ENCODE results near the gene MEF2B.
"Not testable (repeated sequence)": the region's sequence is repeated elsewhere in the genome, so short reads cannot be mapped to it uniquely, and the experiment has no call there.

Gene MEF2B

DNA sequence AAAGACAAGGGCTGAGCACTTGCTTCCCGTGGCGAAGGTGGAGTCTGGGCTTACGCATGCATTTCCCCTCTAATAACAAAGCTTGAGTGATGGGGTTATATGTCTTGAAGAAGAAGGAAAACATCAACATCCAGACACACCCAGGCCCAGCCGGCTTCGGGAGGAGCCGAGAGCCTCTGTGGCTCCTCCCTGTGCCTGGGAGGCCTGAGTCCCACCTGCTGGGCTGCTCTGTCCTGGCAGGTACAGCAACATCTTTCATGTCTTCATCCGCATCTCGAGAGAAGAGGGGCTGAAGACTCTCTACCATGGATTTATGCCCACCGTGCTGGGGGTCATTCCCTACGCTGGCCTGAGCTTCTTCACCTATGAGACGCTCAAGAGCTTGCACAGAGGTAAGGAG is 62.4 kb downstream of the MEF2B start:
- TF ChIP-seq Cebpa-rat (IDR thresholded peaks at IDR 0.05): no peak
- H3K4me3 ChIP-seq: no peak overlapping the region
- no peak overlapping the region for H3K27ac ChIP-seq
- peaks cover 0 to 12% (median 0%) of the 10 kb centered on the region in 11 experiments; a peak in 3 of 22 replicates for H3K27me3 ChIP-seq
- H3K9me3 ChIP-seq (replicated peaks in 1 of 11): no peaks in the 10 kb centered on the region
- H3K4me1 ChIP-seq: peaks cover 25 to 68% (median 52%) of the 10 kb centered on the region in 10 experiments
- H3K36me3 ChIP-seq: peaks cover 0 to 12% (median 0%) of the 10 kb centered on the region in 11 experiments; a peak in 2 of 22 replicates
- peaks cover 0 to 21% (median 12%) of the 10 kb centered on the region in 11 experiments; a peak in 12 of 22 replicates for H4K20me1 ChIP-seq
- H3K9ac ChIP-seq: peak overlapping the region in 1 of 11 experiments; percentile 19; a peak in 1 of 22 replicates
- H3K4me2 ChIP-seq: peak overlapping the region in 1 of 11 experiments; percentile 3; a peak in 2 of 22 replicates

DNA sequence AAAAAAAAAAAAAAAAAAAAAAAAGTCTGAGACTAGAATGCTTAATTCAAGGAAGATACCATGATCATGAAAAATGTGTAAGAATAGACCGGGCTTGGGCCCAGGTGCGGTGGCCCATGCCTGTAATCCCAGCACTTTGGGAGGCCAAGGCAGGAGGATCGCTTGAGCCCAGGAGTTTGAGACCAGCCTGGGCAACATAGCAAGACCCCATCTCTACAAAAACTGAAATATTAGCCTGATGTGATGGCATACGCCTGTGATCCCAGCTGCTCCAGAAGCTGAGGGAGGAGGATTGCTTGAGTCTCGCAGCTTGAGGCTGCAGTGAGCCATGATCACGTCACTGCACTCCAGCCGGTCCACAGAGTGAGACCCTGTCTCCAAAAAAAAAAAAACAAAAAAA is 63.1 kb downstream of the MEF2B start:
- not testable (repeated sequence) for H3K27ac ChIP-seq; H3K9me3 ChIP-seq (replicated peaks in 1 of 11); H3K4me3 ChIP-seq; H3K9ac ChIP-seq
- H4K20me1 ChIP-seq: peaks cover 0 to 15% (median 6%) of the 10 kb centered on the region in 11 experiments; a peak in 9 of 22 replicates
- H3K27me3 ChIP-seq: peaks cover 0 to 12% (median 0%) of the 10 kb centered on the region in 11 experiments; a peak in 3 of 22 replicates
- peak overlapping the region in 4 of 11 experiments; percentile 81 to 91 (median 86); a peak in 7 of 22 replicates for H3K4me2 ChIP-seq
- H3K4me1 ChIP-seq: peaks cover 18 to 60% (median 45%) of the 10 kb centered on the region in 10 experiments
- H3K36me3 ChIP-seq: peaks cover 0 to 15% (median 0%) of the 10 kb centered on the region in 11 experiments; a peak in 5 of 22 replicates

DNA sequence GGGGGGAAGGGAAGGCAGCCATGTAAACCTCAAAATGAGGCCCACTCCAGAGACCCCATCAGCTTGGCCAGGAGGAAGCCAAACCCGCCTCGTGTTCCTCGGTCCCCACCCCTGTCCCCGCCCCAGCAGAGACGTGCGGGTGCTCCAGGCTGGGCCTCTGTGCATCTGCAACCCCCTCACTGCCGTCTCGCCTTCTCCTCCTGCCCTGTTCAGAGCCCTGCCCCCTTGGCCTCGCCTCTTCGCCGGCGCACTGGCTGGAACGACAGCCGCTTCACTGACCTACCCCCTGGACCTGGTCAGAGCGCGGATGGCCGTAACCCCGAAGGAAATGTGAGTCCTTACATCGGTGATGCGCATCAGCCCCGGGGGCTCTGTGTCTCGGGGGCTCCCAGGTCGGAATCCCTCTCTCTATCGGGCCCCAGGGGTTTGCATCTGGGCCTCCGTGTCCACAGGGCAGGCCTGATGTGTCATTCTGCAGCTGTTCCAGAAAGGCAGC is 64.0 kb downstream of the MEF2B start:
- peaks cover 0 to 10% (median 0%) of the 10 kb centered on the region in 11 experiments; a peak in 3 of 22 replicates for H3K27me3 ChIP-seq
- peak overlapping the region; percentile 41 to 70 (median 57) for H3K4me3 ChIP-seq
- peaks cover 0 to 9% (median under 1%) of the 10 kb centered on the region in 11 experiments; a peak in 7 of 22 replicates for H4K20me1 ChIP-seq
- TF ChIP-seq Cebpa-rat (IDR thresholded peaks at IDR 0.05): no peak
- H3K9me3 ChIP-seq (replicated peaks in 1 of 11): no peaks in the 10 kb centered on the region
- H3K36me3 ChIP-seq: peaks cover 0 to 22% (median 7%) of the 10 kb centered on the region in 11 experiments; a peak in 8 of 22 replicates
- peak overlapping the region; percentile 80 to 93 (median 89) for H3K4me2 ChIP-seq
- H3K4me1 ChIP-seq: peaks cover 11 to 52% (median 36%) of the 10 kb centered on the region in 10 experiments; a peak in 19 of 20 replicates
- H3K27ac ChIP-seq: peak overlapping the region in 10 of 11 experiments; percentile 36 to 80 (median 75); a peak in 18 of 22 replicates
- peak overlapping the region; percentile 53 to 76 (median 71) for H3K9ac ChIP-seq

DNA sequence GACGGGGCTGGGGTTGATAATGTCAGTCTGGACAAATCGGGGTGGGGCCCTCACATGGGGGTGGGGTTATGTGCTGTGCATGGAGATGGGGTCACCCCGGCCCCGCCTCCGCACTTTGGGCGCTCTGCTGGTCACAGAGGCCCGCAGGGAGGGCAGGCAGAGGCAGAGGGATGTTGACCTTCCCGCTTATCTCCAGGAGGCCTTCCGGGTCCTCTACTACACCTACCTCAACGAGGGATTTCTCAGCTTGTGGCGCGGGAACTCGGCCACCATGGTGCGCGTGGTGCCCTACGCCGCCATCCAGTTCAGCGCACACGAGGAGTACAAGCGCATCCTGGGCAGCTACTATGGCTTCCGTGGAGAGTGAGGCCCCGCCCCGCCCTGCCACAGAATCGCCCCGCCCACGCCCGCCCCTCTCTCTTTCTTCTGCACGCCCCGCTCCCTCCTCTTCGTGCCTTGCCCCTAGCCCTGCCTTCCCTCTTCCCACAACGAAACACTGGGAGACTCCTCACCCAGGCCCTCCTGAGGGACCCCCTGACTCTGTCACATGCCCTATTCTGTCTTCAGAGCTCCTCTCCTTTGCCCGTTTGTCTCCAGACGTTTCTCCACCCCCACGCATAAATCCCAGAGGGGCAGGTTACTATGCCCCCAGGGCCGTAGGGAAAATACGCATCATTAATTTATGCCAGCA is 64.6 kb downstream of the MEF2B start:
- Histone ChIP-seq H3K27ac (peak overlapping the region in 10 of 11 experiments; percentile 36 to 80 (median 75); a peak in 18 of 22 replicates), H3K4me2 (peak overlapping the region; percentile 80 to 93 (median 89)), H3K4me3 (peak overlapping the region; percentile 41 to 70 (median 57)), H4K20me1 (peaks cover 0 to 9% (median 0%) of the 10 kb centered on the region in 11 experiments; a peak in 4 of 22 replicates), H3K9me3 (replicated peaks in 1 of 11) (no peaks in the 10 kb centered on the region), H3K4me1 (peaks cover 11 to 46% (median 30%) of the 10 kb centered on the region in 10 experiments; a peak in 19 of 20 replicates), H3K9ac (peak overlapping the region; percentile 53 to 76 (median 71)), H3K27me3 (peaks cover 0 to 5% (median 0%) of the 10 kb centered on the region in 11 experiments; a peak in 3 of 22 replicates), H3K36me3 (peaks cover 0 to 28% (median 12%) of the 10 kb centered on the region in 11 experiments; a peak in 9 of 22 replicates)
- no peak for TF ChIP-seq Cebpa-rat (IDR thresholded peaks at IDR 0.05)

DNA sequence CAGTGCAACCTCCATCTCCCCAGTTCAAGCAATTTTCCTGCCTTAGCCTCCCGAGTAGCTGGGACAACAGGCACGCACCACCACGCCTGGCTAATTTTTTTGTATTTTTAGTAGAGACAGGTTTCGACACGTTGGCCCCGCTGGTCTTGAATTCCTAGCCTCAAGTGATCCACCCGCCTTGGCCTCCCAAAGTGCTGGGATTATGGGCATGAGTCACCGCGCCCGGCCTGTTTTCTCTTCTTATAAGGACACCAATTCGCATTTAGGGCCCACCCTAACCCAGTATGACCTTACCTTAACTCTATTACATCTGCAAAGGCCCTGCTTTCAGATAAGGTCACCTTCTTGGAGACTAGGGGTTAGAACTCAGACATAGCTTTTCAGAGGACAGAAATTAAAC is 66.9 kb downstream of the MEF2B start:
- no peaks in the 10 kb centered on the region for H3K9me3 ChIP-seq (replicated peaks in 1 of 11)
- no peak for TF ChIP-seq Cebpa-rat (IDR thresholded peaks at IDR 0.05)
- peaks cover 0 to 8% (median 0%) of the 10 kb centered on the region in 11 experiments; a peak in 1 of 22 replicates for H4K20me1 ChIP-seq
- H3K27me3 ChIP-seq: no peaks in the 10 kb centered on the region
- peaks cover 0 to 48% (median 23%) of the 10 kb centered on the region in 11 experiments; a peak in 11 of 22 replicates for H3K36me3 ChIP-seq
- no peak overlapping the region for H3K4me2 ChIP-seq
- peaks cover 11 to 37% (median 24%) of the 10 kb centered on the region in 10 experiments; a peak in 19 of 20 replicates for H3K4me1 ChIP-seq
- no peak overlapping the region for H3K4me3 ChIP-seq
- H3K27ac ChIP-seq: no peak overlapping the region
- no peak overlapping the region; a peak in 1 of 22 replicates for H3K9ac ChIP-seq

DNA sequence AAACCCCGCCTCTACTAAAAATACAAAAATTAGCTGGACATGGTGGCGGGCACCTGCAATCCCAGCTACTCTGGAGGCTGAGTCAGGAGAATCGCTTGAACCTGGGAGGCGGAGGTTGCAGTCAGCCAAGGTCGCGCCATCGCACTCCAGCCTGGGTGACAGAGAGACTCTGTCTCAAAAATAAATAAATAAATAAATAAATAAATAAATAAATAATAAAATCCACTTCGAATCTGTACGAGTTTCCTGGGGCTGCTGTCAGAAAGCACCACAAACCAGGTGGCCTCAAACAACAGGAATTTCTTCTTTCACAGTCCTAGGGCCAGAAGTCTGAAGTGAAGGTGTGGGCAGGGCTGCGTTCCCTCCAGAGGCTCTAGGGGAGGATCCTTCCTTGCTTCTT is 67.5 kb downstream of the MEF2B start:
- not testable (repeated sequence) for H3K4me3 ChIP-seq; H3K27me3 ChIP-seq; H3K9me3 ChIP-seq (replicated peaks in 1 of 11); H4K20me1 ChIP-seq; H3K4me2 ChIP-seq; H3K27ac ChIP-seq; H3K9ac ChIP-seq
- Histone ChIP-seq H3K36me3 (peaks cover 0 to 48% (median 29%) of the 10 kb centered on the region in 11 experiments; a peak in 11 of 22 replicates), H3K4me1 (peaks cover 11 to 35% (median 24%) of the 10 kb centered on the region in 10 experiments; a peak in 19 of 20 replicates)

DNA sequence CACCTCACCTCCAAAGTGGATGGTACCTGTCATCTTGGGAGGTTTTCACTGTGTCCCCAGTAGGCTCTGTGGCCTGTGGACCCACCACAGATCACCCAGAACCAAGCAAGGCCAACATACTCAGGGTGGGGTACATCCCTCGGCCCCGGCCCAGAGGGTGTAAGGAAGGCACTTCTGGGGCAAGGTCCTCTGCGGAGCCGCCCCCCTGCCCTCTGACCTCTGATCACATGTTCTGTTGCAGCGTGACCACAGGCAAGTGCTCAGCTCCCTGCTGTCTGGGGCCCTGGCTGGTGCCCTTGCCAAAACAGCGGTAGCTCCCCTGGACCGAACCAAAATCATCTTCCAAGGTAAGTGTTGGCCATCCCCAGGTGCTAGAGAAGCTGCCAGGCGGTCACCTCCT is 68.5 kb downstream of the MEF2B start:
- peaks cover 11 to 25% (median 22%) of the 10 kb centered on the region in 10 experiments; a peak in 19 of 20 replicates for H3K4me1 ChIP-seq
- H3K9me3 ChIP-seq (replicated peaks in 1 of 11): no peaks in the 10 kb centered on the region
- no peak overlapping the region for H3K4me3 ChIP-seq
- H3K27me3 ChIP-seq: no peaks in the 10 kb centered on the region
- no peak overlapping the region for H3K27ac ChIP-seq
- no peak overlapping the region for H3K9ac ChIP-seq
- peaks cover 4 to 58% (median 38%) of the 10 kb centered on the region in 11 experiments; a peak in 15 of 22 replicates for H3K36me3 ChIP-seq
- H4K20me1 ChIP-seq: peaks cover 0 to 15% (median 0%) of the 10 kb centered on the region in 11 experiments; a peak in 1 of 22 replicates
- H3K4me2 ChIP-seq: no peak overlapping the region
- no peak for TF ChIP-seq Cebpa-rat (IDR thresholded peaks at IDR 0.05)

DNA sequence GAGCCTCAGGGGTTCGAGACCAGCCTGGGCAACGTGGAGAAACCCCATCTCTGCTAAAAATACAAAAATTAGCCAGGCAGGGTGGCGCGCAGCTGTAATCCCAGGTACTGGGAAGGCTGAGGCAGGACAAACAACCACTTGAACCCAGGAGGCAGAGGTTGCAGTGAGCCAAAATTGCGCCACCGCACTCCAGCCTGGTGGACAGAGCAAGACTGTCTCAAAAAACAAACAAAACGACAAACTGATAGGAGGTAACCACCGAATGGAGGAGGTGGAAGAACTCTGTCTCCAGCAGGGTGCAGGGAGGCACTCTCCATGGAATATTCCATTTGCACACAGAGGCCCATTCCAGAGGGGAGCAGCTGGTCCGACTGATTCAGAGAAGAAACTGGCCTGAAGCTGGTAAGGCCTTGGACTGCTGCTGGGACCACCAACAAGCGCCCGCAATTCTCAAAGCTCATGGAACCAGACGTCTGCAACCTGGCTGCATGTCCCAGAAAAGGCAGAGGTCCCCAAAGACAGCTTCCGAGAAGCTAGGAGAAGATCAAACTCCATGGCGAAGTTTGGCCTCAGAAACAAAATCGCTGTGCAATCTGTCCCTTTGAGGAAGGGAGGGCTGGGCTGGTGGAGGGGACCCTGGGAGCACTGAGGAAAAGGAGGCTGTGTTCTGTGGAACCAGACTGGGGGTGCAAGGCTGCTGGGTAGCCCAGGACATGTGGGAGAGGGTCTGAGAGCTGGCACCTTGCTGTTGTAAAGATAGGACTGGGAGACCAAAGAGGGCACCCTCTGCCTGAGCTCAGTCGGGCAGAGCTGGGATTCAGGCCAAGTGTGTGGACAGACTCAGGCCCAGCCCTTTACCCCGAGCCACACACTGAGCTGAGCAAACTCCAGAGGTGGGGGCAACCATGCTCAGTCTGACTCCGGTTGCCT is 71.1 kb downstream of the MEF2B start:
- Histone ChIP-seq H3K27ac (no peak overlapping the region), H3K36me3 (peaks cover 4 to 62% (median 38%) of the 10 kb centered on the region in 11 experiments; a peak in 15 of 22 replicates), H3K9me3 (replicated peaks in 1 of 11) (no peaks in the 10 kb centered on the region), H3K27me3 (no peaks in the 10 kb centered on the region), H4K20me1 (peaks cover 0 to 15% (median 0%) of the 10 kb centered on the region in 11 experiments; a peak in 1 of 22 replicates), H3K4me1 (peaks cover 0 to 2% (median 0%) of the 10 kb centered on the region in 10 experiments; a peak in 1 of 20 replicates), H3K4me2 (no peak overlapping the region), H3K9ac (no peak overlapping the region), H3K4me3 (no peak overlapping the region)
- no peak for TF ChIP-seq Cebpa-rat (IDR thresholded peaks at IDR 0.05)
